Activated CD8-positive, alpha-beta T cell treated with anti-CD3 and anti-CD28 coated beads, Interleukin-2, amount 10 ng/mL, durations not matched to agents 7 days and 5 days (primary cell): Measurements from ENCODE around the gene ZNF444. TPM values are rescaled to one million over a fixed set of nuclear protein-coding genes. Genes with fewer than 3 reads are reported as not detected.

Source experiments
- ATAC-seq: fragments of 150-1000 bp; cut with Tn5 transposase; one replicate; pipeline ENCODE4 v1.10.0; 2021; ENCODE audit warnings: moderate library complexity
- CTCF ChIA-PET: fragments of 350-600 bp; sonication (Branson Sonifier 250); formaldehyde crosslinking; loops from one replicate; lab custom pipeline; 2021; ENCODE audit warnings: antibody characterized with exemption; lab: Charles Lee
- POLR2A ChIA-PET: fragments of 350-600 bp; sonication (Branson Sonifier 250); formaldehyde crosslinking; loops from one replicate; lab custom pipeline; 2021; ENCODE audit warnings: antibody characterized with exemption; lab: Charles Lee
- DNase-seq: peaks from one replicate; pipeline ENCODE4 v3.0.0-alpha.2; 2020
- H3K27ac Mint-ChIP-seq: one replicate; pipeline ENCODE4 v1.8.0; 2021; ENCODE audit warnings: mild to moderate bottlenecking, mixed read lengths
- H3K27me3 Mint-ChIP-seq: one replicate; pipeline ENCODE4 v1.8.0; 2021; ENCODE audit warnings: low read depth, mixed read lengths
- H3K36me3 Mint-ChIP-seq: one replicate; pipeline ENCODE4 v1.8.0; 2021; ENCODE audit warnings: low read depth, mixed read lengths
- H3K4me1 Mint-ChIP-seq: one replicate; pipeline ENCODE4 v1.8.0; 2021; ENCODE audit warnings: low read depth, mixed read lengths
- H3K4me3 Mint-ChIP-seq: one replicate; pipeline ENCODE4 v1.8.0; 2021; ENCODE audit warnings: mild to moderate bottlenecking, mixed read lengths
- H3K9me3 Mint-ChIP-seq: one replicate; pipeline ENCODE4 v1.8.0; 2022; ENCODE audit warnings: mixed read lengths; ENCODE audit not compliant: insufficient read depth
- total RNA-seq, 2 experiments: library from RNA; stranded (reverse); gene quantifications; one replicate each; pipeline ENCODE4 v1.2.3, GENCODE V29; 2021

The ZNF444 gene
- total RNA-seq, 2 experiments from 2014 or later = 29.3 to 30.1 TPM

DNA sequence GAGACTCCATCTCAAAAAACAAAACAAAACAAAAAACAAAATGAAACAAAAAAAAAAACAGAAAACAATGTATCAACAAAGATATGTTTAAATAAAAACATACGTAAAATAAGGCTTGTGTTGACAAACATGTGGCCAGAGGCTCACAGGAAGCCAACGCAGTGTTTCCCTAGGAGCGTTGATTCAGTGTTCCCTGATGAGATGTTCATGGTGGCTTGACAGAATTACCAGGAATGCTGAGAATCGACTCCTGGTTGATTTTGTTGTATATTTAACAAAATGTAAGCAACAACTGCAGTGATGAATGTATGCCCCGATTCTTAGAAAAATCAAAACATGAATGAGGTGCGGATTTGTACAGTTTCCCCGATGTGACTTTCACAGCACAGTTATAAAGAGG is 11.1 kb upstream of the ZNF444 start:
- CTCF ChIA-PET = no interaction called here
- DNase-seq (no peak), ATAC-seq (no peak)
- Mint-ChIP-seq H3K27me3 (no peaks in the 10 kb centered on the region), H3K4me1 (peaks cover 2% of the 10 kb centered on the region), H3K9me3 (no peaks in the 10 kb centered on the region), H3K4me3 (no peak overlapping the region), H3K27ac (no peak overlapping the region), H3K36me3 (no peaks in the 10 kb centered on the region)
- POLR2A ChIA-PET = no interaction called here

DNA sequence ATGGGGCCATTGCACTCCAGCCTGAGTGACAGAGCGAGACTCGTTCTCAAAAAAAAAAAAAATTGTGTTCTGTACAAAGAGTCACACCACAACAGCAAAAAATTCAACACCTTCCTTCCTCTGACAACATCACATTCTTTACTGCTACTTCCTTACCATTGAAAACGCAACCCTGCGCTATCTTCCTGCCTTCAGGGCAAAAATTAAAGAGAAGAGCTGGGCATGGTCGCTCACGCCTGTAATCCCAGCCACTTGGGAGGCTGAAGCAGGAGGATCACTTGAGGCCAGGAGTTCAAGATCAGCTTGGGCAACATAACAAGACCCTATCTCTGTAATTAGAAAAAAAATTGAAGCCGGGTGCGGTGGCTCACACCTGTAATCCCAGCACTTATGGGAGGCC is 9.4 kb upstream of the ZNF444 start:
- POLR2A ChIA-PET = no interaction called here

DNA sequence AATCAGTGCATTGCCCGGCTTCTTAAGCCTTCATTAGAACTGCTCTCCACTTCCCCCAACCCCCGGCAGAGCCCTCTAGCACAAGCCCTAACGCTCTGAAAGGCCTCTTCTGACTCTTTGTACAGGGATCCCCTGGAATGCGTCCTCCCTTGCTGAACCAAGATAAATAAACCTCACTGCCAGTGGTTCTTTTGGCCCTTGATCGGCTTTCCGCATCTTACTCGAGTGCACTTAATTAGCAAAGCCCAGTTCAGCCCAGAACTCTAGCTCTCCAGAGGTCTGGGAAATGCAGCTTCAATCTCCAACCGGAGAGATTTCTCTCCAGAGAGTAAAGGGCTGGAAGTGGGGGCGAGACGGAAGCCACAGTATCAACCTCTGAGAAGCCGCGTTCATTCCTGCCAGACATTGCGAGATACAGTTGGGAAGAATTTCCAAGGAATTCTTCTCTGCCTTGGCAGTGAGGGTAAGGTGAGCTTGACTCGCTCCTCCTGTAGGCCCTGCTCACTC is 8.7 kb upstream of the ZNF444 start:
- ATAC-seq (no peak), DNase-seq (no peak)
- no peaks in the 10 kb centered on the region for H3K9me3 Mint-ChIP-seq
- CTCF ChIA-PET = interaction anchor here (0.6 kb wide), 1 partner anchor 8 kb away, joined by 4 read pairs; no protein-coding TSS in a partner anchor
- no peak overlapping the region for H3K4me3 Mint-ChIP-seq
- POLR2A ChIA-PET = no interaction called here
- no peaks in the 10 kb centered on the region for H3K27me3 Mint-ChIP-seq
- H3K4me1 Mint-ChIP-seq = no peaks in the 10 kb centered on the region
- no peaks in the 10 kb centered on the region for H3K36me3 Mint-ChIP-seq
- no peak overlapping the region for H3K27ac Mint-ChIP-seq

More for the DNA sequence above, 9.4 kb upstream of the ZNF444 start:
- ATAC-seq (no peak), DNase-seq (no peak)
- H3K27ac Mint-ChIP-seq = no peak overlapping the region
- no peaks in the 10 kb centered on the region for H3K9me3 Mint-ChIP-seq
- CTCF ChIA-PET = no interaction called here
- no peak overlapping the region for H3K4me3 Mint-ChIP-seq
- H3K36me3 Mint-ChIP-seq = no peaks in the 10 kb centered on the region
- H3K27me3 Mint-ChIP-seq = no peaks in the 10 kb centered on the region
- no peaks in the 10 kb centered on the region for H3K4me1 Mint-ChIP-seq

DNA sequence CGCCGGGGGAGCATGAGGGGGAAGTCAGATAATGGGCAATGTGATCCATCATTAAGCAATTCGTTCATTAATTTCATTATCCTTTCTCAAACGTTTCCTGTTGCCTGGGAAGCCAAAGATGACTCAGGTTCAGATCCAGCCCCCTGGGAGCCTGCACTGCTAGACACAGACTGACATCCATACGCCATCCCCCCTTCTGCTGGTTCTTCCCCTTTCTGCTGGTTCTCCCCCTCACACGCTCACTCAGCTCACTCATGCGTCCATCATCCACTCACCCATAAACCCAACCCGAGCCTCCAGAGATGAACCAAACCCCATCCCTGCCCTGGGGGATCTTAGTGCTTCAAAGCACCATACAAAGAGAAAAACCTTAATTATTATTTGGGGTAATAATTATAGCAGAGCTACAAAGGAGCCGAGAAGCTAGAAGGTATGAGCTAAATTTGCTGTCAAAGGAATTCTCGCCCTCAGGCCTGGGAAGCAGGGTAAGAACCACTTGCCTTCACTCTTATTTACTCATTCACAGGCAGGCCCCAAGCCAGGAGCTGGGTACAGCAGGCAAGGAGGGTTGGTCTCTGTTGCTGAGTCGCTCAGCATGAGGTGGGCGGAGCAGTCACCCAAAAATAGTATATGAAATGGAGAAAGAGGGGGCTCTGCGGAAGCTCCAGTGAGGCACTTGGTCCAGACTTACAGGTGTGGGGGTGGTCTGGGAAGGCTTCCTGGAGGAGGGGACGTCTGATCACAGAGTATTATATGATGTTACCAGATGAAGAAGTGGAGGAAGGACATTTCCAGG is 7.0 kb upstream of the ZNF444 start:
- Mint-ChIP-seq H3K36me3 (no peaks in the 10 kb centered on the region), H3K27me3 (no peaks in the 10 kb centered on the region), H3K4me3 (no peak overlapping the region), H3K4me1 (peaks cover under 1% of the 10 kb centered on the region), H3K9me3 (no peaks in the 10 kb centered on the region), H3K27ac (no peak overlapping the region)
- CTCF ChIA-PET = no interaction called here
- POLR2A ChIA-PET = interaction anchor here (0.6 kb wide), 1 partner anchor 504 kb away, joined by 3 read pairs; no protein-coding TSS in a partner anchor
- no peak for ATAC-seq
- DNase-seq = no peak

DNA sequence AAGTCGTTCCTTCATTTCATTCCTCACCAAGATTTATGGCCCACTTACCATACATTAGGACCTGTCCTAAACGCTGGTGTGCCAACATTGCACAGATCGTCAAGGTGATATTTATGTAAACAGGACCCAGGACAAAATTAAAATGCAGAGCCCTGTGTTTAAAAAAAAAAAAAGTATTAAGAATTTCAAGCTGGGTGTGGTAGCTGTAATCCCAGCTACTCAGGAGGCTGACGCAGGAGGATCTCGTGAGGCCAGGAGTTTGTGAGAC is 6.5 kb upstream of the ZNF444 start:
- H3K27ac Mint-ChIP-seq = no peak overlapping the region
- H3K4me3 Mint-ChIP-seq = no peak overlapping the region
- DNase-seq (no peak), ATAC-seq (no peak)
- no peaks in the 10 kb centered on the region for H3K9me3 Mint-ChIP-seq
- CTCF ChIA-PET = no interaction called here
- H3K27me3 Mint-ChIP-seq = no peaks in the 10 kb centered on the region
- no peaks in the 10 kb centered on the region for H3K36me3 Mint-ChIP-seq
- H3K4me1 Mint-ChIP-seq = peaks cover 2% of the 10 kb centered on the region
- POLR2A ChIA-PET = no interaction called here

DNA sequence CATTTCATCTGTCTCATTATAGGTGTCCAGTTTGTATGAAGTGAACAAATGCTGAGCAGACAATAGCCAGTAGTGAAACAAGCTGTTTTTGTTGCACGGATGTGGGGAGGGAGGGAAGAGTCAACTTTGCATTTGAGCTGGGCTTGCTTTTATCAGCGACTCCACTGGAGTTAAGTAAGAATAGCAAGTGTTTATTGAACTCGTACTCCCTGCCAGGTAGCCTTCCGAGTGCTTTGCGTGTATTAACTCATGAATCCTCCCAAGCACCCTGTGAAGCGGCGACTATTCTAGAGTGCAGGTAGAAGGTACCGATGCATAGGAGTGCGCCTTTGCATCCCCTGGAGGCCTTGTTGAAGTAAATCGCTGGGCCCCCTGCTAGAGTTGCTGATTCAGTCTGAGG is 4.7 kb upstream of the ZNF444 start:
- ChIA-PET CTCF (interaction anchor here (1.1 to 1.2 kb wide), 2 partner anchors 31 to 55 kb away, joined by 3 to 4 read pairs; no protein-coding TSS in a partner anchor), POLR2A (no interaction called here)
- Mint-ChIP-seq H3K27ac (no peak overlapping the region), H3K9me3 (no peaks in the 10 kb centered on the region), H3K36me3 (no peaks in the 10 kb centered on the region), H3K27me3 (no peaks in the 10 kb centered on the region), H3K4me1 (peaks cover 14% of the 10 kb centered on the region), H3K4me3 (no peak overlapping the region)
- no peak for DNase-seq
- no peak for ATAC-seq

DNA sequence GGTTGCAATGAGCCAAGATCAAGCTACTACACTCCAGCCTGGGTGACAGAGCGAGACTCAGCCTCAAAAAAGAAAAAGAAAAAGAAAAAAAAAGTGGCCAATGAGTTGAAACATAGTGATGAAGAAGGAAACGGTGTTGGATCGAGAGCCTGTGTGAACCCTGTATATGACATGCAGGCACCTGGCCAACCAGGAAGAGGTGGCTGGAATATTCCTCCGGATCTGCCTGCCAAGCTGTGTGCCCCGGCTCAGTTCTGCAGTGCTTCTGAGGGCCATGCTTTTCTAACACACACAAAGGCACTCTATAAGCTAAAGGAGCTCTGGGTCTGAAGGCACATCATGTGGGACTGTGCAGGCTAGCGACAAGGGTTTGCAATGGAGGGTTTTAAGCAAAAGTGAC is 3.7 kb upstream of the ZNF444 start:
- Mint-ChIP-seq H3K4me1 (peaks cover 20% of the 10 kb centered on the region), H3K36me3 (no peaks in the 10 kb centered on the region), H3K27me3 (no peaks in the 10 kb centered on the region), H3K9me3 (no peaks in the 10 kb centered on the region), H3K27ac (no peak overlapping the region), H3K4me3 (no peak overlapping the region)
- no peak for DNase-seq
- ATAC-seq = no peak
- CTCF ChIA-PET = interaction anchor here (1.1 kb wide), 1 partner anchor 32 kb away, joined by 3 read pairs; no protein-coding TSS in a partner anchor
- POLR2A ChIA-PET = no interaction called here

DNA sequence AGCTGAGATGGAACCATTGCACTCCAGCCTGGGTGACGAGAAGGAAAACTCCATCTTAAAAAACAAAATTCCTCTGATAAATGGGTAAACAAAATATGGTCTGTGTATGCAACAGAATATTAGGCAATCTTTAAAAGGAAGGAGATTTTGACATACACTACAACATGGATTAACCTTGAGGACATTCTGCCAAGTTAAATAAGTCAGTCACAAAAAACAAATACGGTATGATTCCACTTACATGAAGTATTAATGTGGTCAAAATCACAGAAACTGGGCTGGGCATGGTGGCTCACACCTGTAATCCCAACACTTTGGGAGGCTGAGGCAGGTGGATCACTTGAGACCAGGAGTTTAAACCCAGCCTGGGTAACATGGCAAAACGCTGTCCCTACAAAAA is 3.0 kb upstream of the ZNF444 start:
- CTCF ChIA-PET = no interaction called here

DNA sequence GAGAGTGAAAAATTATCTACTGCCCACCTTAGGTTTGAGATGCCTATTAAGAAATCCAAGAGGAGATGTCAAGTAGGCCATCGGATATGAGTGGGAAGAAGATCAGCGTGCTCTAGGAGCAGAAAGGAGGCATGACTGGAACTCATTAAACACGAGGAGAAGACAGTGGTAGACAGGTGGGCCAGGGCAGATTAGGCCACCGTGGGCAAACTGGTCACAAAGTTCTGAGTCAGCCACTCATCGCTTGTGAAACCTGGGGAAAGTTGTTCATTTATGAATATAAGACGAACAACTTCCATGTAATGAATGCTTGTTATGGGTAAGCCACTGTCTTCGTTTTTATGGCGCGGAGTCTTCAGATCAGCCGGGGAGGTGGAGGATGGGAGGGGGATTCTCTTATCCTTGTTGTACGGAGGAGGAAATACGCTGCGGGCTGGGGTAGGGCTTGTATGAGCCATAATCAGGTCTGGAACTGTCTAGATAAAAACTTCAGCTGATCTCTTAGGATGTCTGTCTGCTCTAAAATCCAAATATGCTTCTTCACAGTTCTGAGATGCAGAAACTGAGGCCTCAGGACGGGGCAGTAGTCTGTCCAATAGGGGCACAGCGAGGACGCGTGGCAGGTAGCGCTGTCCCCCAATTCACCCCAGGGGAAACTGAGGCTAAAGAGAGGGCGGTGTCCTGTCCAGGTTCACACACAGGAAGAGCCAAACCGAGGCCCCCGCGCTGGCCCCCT is 1.1 kb upstream of the ZNF444 start:
- H3K36me3 Mint-ChIP-seq = no peaks in the 10 kb centered on the region
- ChIA-PET POLR2A (interaction anchor here (1.0 to 1.6 kb wide), 3 partner anchors 19 to 21 kb away, joined by 4 to 10 read pairs (median 4); partner anchors contain the start of gene ZNF787), CTCF (interaction anchor here (1.0 to 2.6 kb wide), 2 partner anchors 18 to 113 kb away, joined by 3 to 9 read pairs; no protein-coding TSS in a partner anchor)
- ATAC-seq = no peak
- no peaks in the 10 kb centered on the region for H3K9me3 Mint-ChIP-seq
- H3K4me3 Mint-ChIP-seq = peak overlapping the region; percentile 82
- H3K27me3 Mint-ChIP-seq = no peaks in the 10 kb centered on the region
- no peak for DNase-seq
- H3K27ac Mint-ChIP-seq = peak overlapping the region; percentile 87
- H3K4me1 Mint-ChIP-seq = peaks cover 40% of the 10 kb centered on the region

More for the DNA sequence above, 3.0 kb upstream of the ZNF444 start:
- H3K4me1 Mint-ChIP-seq = peaks cover 25% of the 10 kb centered on the region
- DNase-seq = no peak
- POLR2A ChIA-PET = no interaction called here
- no peak overlapping the region for H3K27ac Mint-ChIP-seq
- no peaks in the 10 kb centered on the region for H3K9me3 Mint-ChIP-seq
- H3K27me3 Mint-ChIP-seq = no peaks in the 10 kb centered on the region
- no peak overlapping the region for H3K4me3 Mint-ChIP-seq
- no peaks in the 10 kb centered on the region for H3K36me3 Mint-ChIP-seq
- ATAC-seq = no peak

DNA sequence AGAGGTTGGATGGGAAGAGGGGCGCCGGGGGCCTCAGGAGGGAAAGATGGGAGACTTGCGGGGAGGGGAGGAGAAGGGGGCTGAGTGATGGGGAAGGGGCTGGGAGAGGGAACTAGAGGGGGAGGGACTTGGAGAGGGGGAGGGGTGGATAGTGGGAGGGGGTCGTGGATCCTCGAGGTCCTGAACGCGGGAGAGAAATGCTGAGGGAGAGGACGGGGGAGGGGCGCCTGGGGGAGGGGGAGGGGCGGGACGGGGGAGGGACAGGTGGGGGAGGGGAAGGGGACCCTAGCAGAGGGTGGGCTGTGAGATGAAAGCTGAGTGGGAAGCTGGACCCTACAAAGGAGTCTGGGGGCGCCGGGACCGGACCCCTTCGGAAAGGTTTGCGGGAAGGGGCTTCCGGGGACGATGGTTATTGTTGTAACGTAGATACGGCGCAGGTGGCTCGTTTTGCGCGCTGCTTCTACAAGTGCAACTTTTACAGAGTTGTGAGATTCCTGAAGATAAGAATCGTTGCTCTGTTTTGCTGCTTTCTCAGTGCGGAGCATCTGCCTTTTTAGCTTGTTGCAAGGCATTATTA is 418 bp downstream of the ZNF444 start:
- DNase-seq = peak; percentile 55
- ATAC-seq = no peak
- Mint-ChIP-seq H3K4me1 (peaks cover 40% of the 10 kb centered on the region), H3K27ac (peak overlapping the region; percentile 87), H3K9me3 (no peaks in the 10 kb centered on the region), H3K4me3 (peak overlapping the region; percentile 82), H3K27me3 (no peaks in the 10 kb centered on the region), H3K36me3 (no peaks in the 10 kb centered on the region)
- POLR2A ChIA-PET = interaction anchor here (1.2 to 1.5 kb wide), 4 partner anchors 13 to 23 kb away, joined by 3 to 7 read pairs (median 4); no protein-coding TSS in a partner anchor
- CTCF ChIA-PET = interaction anchor here (0.7 to 2.6 kb wide), 4 partner anchors 60 to 1751 kb away, joined by 3 to 9 read pairs (median 4); no protein-coding TSS in a partner anchor

DNA sequence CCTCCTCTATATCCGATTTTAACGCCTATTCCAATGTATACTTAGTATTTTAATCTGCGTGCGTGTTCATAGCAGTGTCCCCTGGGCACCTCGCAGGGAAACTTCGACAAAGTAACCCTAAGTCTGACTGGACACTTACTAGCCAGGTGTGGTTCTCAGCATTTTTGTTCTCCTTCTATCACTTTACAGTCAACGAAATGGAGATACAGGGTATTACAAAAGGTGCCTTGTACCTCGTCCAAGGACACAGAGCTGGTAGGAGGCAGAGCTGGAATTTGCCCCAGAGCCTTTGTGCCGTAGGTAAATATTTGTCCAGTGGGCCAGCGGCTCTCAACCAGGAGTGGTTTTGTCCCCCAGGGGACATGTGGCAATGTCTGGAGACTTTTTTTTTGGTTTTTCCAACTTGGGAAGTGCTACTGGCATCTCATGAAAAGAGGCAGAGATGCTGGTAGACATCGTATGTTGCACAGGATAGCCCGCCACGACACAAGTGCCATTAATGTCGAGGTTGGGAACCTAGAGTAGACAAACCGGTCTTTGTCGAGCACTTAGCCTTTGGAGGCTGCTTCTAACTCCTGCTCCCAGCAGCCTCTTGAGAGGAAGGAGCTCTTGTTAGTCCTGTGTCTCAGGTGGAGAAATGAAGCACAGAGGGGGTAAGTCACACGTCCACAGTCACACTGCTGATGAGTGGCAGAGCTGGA is 1.1 kb downstream of the ZNF444 start:
- Mint-ChIP-seq H3K4me3 (peak overlapping the region; percentile 82), H3K27me3 (no peaks in the 10 kb centered on the region), H3K27ac (peak overlapping the region; percentile 78), H3K9me3 (no peaks in the 10 kb centered on the region), H3K4me1 (peaks cover 40% of the 10 kb centered on the region), H3K36me3 (no peaks in the 10 kb centered on the region)
- no peak for DNase-seq
- ChIA-PET CTCF (interaction anchor here (0.7 to 2.6 kb wide), 5 partner anchors 60 to 1752 kb away, joined by 3 to 9 read pairs (median 3); no protein-coding TSS in a partner anchor), POLR2A (interaction anchor here (1.3 to 1.5 kb wide), 2 partner anchors 13 to 22 kb away, joined by 3 to 7 read pairs; no protein-coding TSS in a partner anchor)
- ATAC-seq = no peak
